GM12878 (cell line): ENCODE measurements around the gene TMEM9B. TPM values are rescaled to one million over a fixed set of nuclear protein-coding genes. Genes with fewer than 3 reads are reported as not detected.

ENCODE experiments used
- CBFB ChIP-seq: IDR thresholded peaks from 2 replicates; pipeline ENCODE4 v1.6.1; 2016; ENCODE audit warnings: antibody characterized with exemption, low read depth
- CEBPB ChIP-seq, 2 experiments: fragments of 150-350 bp in 1 of 2; IDR thresholded peaks; 2 replicates each; pipeline ENCODE4 v1.6.1; 2012 to 2014; ENCODE audit warnings: low read depth in 2 of 2, low read length in 2 of 2, borderline replicate concordance in 1 of 2, inconsistent platforms in 1 of 2
- CREB1 ChIP-seq: IDR thresholded peaks from 2 replicates; pipeline ENCODE4 v1.6.1; 2012; ENCODE audit warnings: low read depth, mild to moderate bottlenecking, inconsistent platforms
- HCFC1 ChIP-seq: fragments of 150-350 bp; IDR thresholded peaks from 2 replicates; pipeline ENCODE4 v1.6.1; 2014; ENCODE audit warnings: low read length
- IKZF1 ChIP-seq: fragments of 450-650 bp; conservative IDR thresholded peaks from 2 replicates; pipeline ENCODE4 v1.6.1; 2017; ENCODE audit warnings: antibody characterized with exemption, mild to moderate bottlenecking
- IKZF2 ChIP-seq, 2 experiments: fragments of 450-650 bp; IDR thresholded peaks; 2 replicates each; pipeline ENCODE4 v1.6.1; 2017; ENCODE audit warnings: mild to moderate bottlenecking in 2 of 2, moderate library complexity in 2 of 2
- JUND ChIP-seq: IDR thresholded peaks from 2 replicates; pipeline ENCODE4 v1.6.1; 2012; ENCODE audit warnings: low read depth, mild to moderate bottlenecking, low read length, improper control_type of control experiment, moderate library complexity
- KLF5 ChIP-seq: fragments of 450-650 bp; IDR thresholded peaks from 2 replicates; pipeline ENCODE4 v1.6.1; 2014; ENCODE audit warnings: mild to moderate bottlenecking; ENCODE audit not compliant: partially characterized antibody
- MEF2B ChIP-seq: fragments of 450-650 bp; IDR thresholded peaks from 2 replicates; pipeline ENCODE4 v1.6.1; 2018; ENCODE audit warnings: mild to moderate bottlenecking, moderate library complexity; ENCODE audit not compliant: partially characterized antibody, poor library complexity, severe bottlenecking
- MXI1 ChIP-seq: fragments of 150-350 bp; IDR thresholded peaks from 2 replicates; pipeline ENCODE4 v1.6.1; 2011; ENCODE audit warnings: low read depth, mild to moderate bottlenecking, inconsistent platforms, low read length, improper control_type of control experiment
- NFXL1 ChIP-seq: fragments of 450-650 bp; IDR thresholded peaks from 2 replicates; pipeline ENCODE4 v1.6.1; 2017; ENCODE audit warnings: antibody characterized with exemption, mild to moderate bottlenecking, borderline replicate concordance
- NFYA ChIP-seq: IDR thresholded peaks from 2 replicates; pipeline ENCODE4 v1.6.1; 2011; ENCODE audit warnings: low read depth, mild to moderate bottlenecking, low read length, improper control_type of control experiment, borderline replicate concordance
- PML ChIP-seq: IDR thresholded peaks from 2 replicates; pipeline ENCODE4 v1.6.1; 2012; ENCODE audit warnings: low read length, inconsistent platforms
- POLR2A ChIP-seq: IDR thresholded peaks from 2 replicates; pipeline ENCODE4 v1.6.1; 2011; ENCODE audit warnings: low read depth, mild to moderate bottlenecking, low read length
- POU2F2 ChIP-seq: IDR thresholded peaks from 3 replicates; pipeline ENCODE4 v1.6.1; 2011; ENCODE audit warnings: low read depth, mild to moderate bottlenecking, low read length, borderline replicate concordance
- RB1 ChIP-seq: fragments of 450-650 bp; formaldehyde crosslinking; IDR thresholded peaks from 2 replicates; pipeline ENCODE4 v1.6.1; 2017; ENCODE audit warnings: mild to moderate bottlenecking, borderline replicate concordance
- RUNX3 ChIP-seq: IDR thresholded peaks from 2 replicates; pipeline ENCODE4 v1.6.1; 2012; ENCODE audit warnings: low read length, inconsistent platforms
- SIX5 ChIP-seq: IDR thresholded peaks from 2 replicates; pipeline ENCODE4 v1.6.1; 2011; ENCODE audit warnings: mild to moderate bottlenecking, low read depth, low read length, moderate library complexity; ENCODE audit not compliant: severe bottlenecking
- SP1 ChIP-seq: IDR thresholded peaks from one replicate; pipeline ENCODE4 v1.6.1; 2011; ENCODE audit warnings: low read depth, low read length
- SRF ChIP-seq, 2 experiments: IDR thresholded peaks; 2 replicates each; pipeline ENCODE4 v1.6.1; 2011; ENCODE audit warnings: low read depth in 2 of 2, low read length in 2 of 2, mild to moderate bottlenecking in 1 of 2, moderate library complexity in 1 of 2
- SUPT20H ChIP-seq: IDR thresholded peaks from 2 replicates; pipeline ENCODE4 v1.6.1; 2011; ENCODE audit warnings: low read depth, mild to moderate bottlenecking, low read length, moderate library complexity, borderline replicate concordance; ENCODE audit not compliant: control insufficient read depth
- SUZ12 ChIP-seq: fragments of 200-600 bp; sonication (generic); IDR thresholded peaks from one replicate; pipeline ENCODE4 v1.6.1; 2018; ENCODE audit warnings: antibody characterized with exemption, mild to moderate bottlenecking; ENCODE audit not compliant: unreplicated experiment
- TCF3 ChIP-seq: IDR thresholded peaks from 2 replicates; pipeline ENCODE4 v1.6.1; 2012; ENCODE audit warnings: low read depth, mild to moderate bottlenecking, low read length, borderline replicate concordance; ENCODE audit not compliant: insufficient read depth
- YBX1 ChIP-seq: fragments of 450-650 bp; IDR thresholded peaks from 2 replicates; pipeline ENCODE4 v1.6.1; 2016; ENCODE audit warnings: antibody characterized with exemption
- YY1 ChIP-seq: IDR thresholded peaks from 2 replicates; pipeline ENCODE4 v1.6.1; 2011; ENCODE audit warnings: low read depth, mild to moderate bottlenecking, low read length
- ZZZ3 ChIP-seq: IDR thresholded peaks from 2 replicates; pipeline ENCODE4 v1.6.1; 2011; ENCODE audit warnings: low read depth; ENCODE audit not compliant: control insufficient read depth, insufficient read length
- polyA plus RNA-seq, 11 experiments: library from polyadenylated mRNA; depleted of rRNA in 4 of 11; unstranded in 6 of 11; stranded (reverse) in 5 of 11; fragments of >200 nt; fragmentation: Nextera tagmentation in 4 of 11; fragmentation: Illumina TruSeq in 1 of 11; extraction: Ambion mirVana in 4 of 11; extraction: Trizol in 1 of 11; gene quantifications; 1 replicate in 1 of 11; 2 replicates in 10 of 11; pipeline versions ENCODE4 v1.2.1 to v1.2.3, GENCODE V29; 2011 to 2016; ENCODE audit warnings: inconsistent platforms in 2 of 11, missing spikeins in 2 of 11, low read depth in 1 of 11
- total RNA-seq, 4 experiments: library from RNA; depleted of rRNA in 3 of 4; stranded (reverse); fragments of >200 nt in 3 of 4; fragmentation: Illumina TruSeq in 1 of 4; extraction: Trizol in 1 of 4; gene quantifications; 2 replicates each; pipeline versions ENCODE4 v1.2.1 to v1.2.3, GENCODE V29; 2013 to 2021
- TF ChIP-seq, protein P1 (sequence below): fragments of 450-650 bp; IDR thresholded peaks from 2 replicates; pipeline ENCODE4 v1.6.1; 2016; ENCODE audit warnings: mild to moderate bottlenecking, moderate library complexity, borderline replicate concordance

The TMEM9B gene
- total and polyA plus RNA-seq, 10 of the 15 experiments (the other 5 are each of a cell fraction or from before 2014, with no cell fraction given), result 11.5 to 54.0 (median 30.0) TPM

DNA sequence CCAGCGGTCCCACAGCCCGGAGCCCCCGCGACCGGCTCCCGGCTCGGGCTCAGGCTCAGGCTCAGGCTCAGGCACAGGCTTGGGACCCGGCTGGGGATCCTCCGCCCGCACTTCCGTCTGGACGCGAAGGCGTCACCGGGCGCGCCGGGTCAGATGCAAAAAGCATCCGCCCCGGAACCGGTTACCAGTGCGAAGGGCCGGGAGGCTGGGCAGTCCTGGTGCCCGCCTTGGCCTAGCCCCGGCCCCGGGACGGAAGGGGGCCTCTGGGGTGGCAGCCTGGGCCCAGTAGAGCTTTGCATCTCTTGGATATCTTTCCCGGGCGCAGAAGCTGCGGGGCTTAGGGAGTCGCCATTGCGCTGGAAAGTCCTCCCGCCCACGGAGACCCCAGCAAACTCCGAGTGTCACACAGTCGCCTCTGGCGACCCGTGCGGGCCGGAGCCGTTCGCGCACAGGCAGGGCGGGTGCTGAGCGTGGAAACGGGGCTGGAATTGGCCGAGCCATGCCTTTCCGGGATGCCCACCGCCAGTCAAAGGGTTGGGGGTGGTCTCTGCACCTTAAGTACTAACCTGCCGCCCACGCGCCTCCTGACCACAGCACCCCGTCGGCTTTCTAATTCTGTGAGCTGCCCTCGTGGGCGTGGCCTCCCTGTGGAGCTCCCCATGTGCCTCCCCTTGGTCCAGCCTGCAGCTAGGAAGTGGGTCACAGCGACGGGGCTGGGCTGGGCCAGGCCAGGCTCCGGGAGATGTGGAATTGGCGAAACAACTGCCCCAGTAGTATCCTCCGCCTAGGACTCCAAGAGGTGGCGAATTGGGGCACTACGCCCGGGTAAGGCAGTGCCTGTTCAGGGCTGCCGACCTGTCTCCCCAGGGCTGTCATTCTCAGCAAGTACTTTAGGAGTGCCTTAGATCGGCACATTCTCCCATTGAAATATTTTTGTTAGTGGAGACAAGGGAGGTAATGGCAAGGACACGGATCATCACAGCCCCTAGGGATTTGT is at the start of gene TMEM9B (continued):
- TF ChIP-seq CEBPB (IDR thresholded peaks at IDR 0.05; ENCODE audit: borderline replicate concordance in 1 of 2, low read depth in 2 of 2, low read length in 2 of 2) (no peak), NFYA (no peak), ZZZ3 (no peak), IKZF1 (peak; percentile 92), POLR2A (peak; percentile 87), YBX1 (no peak), SUPT20H (no peak), SRF (IDR thresholded peaks at IDR 0.05; ENCODE audit: low read depth in 2 of 2, low read length in 2 of 2) (peak in 1 of 2 experiments; percentile 61; a peak in 1 of 4 replicates), POU2F2 (peak; percentile 90), CREB1 (peak; percentile 98), RUNX3 (peak; percentile 93), MXI1 (peak; percentile 53), JUND (no peak), MEF2B (peak; percentile 30), NFXL1 (no peak), RB1 (no peak; the same call in 1 of the 2 replicates), KLF5 (peak; percentile 79), CBFB (peak; percentile 90), SP1 (peak; percentile 71), IKZF2 (IDR thresholded peaks at IDR 0.05) (0 out of 4 replicates have a peak, but pooled peaks of 1 of the 2 experiments have one; percentile 18), TCF3 (peak; percentile 66), YY1 (peak; percentile 43), PML (peak; percentile 97; the same call in 1 of the 2 replicates), SUZ12 (no peak), SIX5 (peak; percentile 35), HCFC1 (peak; percentile 59)
- TF ChIP-seq, protein P1, sequence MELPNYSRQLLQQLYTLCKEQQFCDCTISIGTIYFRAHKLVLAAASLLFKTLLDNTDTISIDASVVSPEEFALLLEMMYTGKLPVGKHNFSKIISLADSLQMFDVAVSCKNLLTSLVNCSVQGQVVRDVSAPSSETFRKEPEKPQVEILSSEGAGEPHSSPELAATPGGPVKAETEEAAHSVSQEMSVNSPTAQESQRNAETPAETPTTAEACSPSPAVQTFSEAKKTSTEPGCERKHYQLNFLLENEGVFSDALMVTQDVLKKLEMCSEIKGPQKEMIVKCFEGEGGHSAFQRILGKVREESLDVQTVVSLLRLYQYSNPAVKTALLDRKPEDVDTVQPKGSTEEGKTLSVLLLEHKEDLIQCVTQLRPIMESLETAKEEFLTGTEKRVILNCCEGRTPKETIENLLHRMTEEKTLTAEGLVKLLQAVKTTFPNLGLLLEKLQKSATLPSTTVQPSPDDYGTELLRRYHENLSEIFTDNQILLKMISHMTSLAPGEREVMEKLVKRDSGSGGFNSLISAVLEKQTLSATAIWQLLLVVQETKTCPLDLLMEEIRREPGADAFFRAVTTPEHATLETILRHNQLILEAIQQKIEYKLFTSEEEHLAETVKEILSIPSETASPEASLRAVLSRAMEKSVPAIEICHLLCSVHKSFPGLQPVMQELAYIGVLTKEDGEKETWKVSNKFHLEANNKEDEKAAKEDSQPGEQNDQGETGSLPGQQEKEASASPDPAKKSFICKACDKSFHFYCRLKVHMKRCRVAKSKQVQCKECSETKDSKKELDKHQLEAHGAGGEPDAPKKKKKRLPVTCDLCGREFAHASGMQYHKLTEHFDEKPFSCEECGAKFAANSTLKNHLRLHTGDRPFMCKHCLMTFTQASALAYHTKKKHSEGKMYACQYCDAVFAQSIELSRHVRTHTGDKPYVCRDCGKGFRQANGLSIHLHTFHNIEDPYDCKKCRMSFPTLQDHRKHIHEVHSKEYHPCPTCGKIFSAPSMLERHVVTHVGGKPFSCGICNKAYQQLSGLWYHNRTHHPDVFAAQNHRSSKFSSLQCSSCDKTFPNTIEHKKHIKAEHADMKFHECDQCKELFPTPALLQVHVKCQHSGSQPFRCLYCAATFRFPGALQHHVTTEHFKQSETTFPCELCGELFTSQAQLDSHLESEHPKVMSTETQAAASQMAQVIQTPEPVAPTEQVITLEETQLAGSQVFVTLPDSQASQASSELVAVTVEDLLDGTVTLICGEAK, result peak; percentile 93
